HTR-8/SVneo (cell line): ENCODE data around the gene PRSS21.

Source experiments
- DNase-seq: peaks from one replicate; pipeline ENCODE4 v3.0.0; 2011; ENCODE audit warnings: low spot score, mixed read lengths; ENCODE audit not compliant: insufficient read length
- FAIRE-seq: peaks from 2 replicates; lab custom pipeline; 2011; peaks lifted over from hg19 to GRCh38; lab: Jason Lieb, UNC

Gene PRSS21

DNA sequence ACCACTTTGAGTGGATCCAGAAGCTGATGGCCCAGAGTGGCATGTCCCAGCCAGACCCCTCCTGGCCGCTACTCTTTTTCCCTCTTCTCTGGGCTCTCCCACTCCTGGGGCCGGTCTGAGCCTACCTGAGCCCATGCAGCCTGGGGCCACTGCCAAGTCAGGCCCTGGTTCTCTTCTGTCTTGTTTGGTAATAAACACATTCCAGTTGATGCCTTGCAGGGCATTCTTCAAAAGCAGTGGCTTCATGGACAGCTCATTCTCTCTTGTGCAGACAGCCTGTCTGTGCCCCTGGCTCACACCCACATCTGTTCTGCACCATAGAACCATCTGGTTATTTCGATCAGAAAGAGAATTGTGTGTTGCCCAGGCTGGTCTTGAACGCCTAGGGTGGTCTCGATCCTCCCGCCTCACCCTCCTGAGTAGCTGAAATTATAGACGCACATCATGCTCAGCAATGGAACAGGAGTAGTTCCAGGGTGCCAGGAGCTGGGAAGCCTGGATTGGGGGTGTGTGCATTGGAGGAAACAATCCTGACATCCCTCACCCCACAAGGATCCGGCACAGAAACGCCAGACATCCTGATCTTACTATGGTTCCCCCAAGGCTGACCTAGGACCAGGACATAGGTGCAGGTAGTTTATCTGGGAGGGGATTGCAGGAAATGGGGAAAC is 4.6 kb downstream of the PRSS21 start:
- FAIRE-seq = no peak

DNA sequence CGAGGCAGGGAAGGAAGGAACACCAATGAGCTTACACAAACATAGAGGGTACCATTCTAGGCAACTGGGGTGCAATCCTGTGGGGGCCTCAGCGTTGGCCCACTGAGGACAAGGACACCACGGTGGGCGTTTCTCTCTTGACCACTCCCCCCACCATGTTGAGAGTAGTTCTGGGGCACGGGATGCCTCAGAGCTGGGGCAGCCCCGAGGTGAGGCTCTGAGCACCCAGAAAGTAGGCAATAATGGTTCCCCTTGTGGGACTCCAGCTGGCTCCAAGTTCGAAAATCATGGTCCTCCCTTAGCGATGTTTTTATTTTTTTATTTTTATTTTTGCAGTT is 5.1 kb downstream of the PRSS21 start:
- DNase-seq (no peak), FAIRE-seq (no peak)

More for the DNA sequence above, 4.6 kb downstream of the PRSS21 start:
- DNase-seq = no peak

DNA sequence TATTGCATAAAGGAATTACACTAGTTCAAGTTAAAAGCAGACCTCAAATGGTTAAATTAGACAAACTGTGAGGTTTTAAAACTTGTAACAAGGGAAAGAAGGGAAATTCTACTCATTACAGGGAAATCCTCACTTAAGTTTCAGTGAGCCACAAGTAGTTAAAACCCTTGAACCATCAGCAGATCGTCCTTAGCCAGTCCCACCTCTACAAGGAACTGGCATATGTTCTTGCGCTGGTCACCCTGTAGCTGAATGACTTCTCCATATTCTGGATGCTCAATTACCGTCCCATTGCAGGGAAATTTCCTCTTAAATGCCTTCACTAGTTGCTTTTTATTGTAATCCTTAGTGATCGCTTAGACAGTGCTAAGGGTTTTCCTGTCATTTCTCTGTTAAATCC is 5.5 kb downstream of the PRSS21 start:
- DNase-seq (no peak), FAIRE-seq (no peak)

DNA sequence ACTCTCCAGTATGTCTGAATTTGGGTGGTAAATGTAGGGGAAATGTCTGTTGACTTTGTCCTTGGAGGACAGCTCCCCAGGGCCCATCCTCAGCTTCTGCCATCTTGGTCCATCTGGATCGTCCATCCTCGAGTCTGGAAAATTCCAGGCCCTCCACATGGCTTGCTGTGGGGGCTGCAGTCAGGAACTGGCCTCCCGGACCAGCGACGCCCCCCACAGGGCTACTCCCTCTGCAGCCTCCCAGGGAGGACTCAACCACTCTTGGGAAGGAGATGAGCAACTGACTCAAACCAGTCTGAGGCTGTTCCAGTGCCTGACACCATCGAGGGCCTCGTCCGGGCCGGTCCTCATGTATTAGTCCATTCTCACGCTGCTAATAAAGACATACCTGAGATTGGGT is 7.6 kb downstream of the PRSS21 start:
- DNase-seq (no peak), FAIRE-seq (no peak)

DNA sequence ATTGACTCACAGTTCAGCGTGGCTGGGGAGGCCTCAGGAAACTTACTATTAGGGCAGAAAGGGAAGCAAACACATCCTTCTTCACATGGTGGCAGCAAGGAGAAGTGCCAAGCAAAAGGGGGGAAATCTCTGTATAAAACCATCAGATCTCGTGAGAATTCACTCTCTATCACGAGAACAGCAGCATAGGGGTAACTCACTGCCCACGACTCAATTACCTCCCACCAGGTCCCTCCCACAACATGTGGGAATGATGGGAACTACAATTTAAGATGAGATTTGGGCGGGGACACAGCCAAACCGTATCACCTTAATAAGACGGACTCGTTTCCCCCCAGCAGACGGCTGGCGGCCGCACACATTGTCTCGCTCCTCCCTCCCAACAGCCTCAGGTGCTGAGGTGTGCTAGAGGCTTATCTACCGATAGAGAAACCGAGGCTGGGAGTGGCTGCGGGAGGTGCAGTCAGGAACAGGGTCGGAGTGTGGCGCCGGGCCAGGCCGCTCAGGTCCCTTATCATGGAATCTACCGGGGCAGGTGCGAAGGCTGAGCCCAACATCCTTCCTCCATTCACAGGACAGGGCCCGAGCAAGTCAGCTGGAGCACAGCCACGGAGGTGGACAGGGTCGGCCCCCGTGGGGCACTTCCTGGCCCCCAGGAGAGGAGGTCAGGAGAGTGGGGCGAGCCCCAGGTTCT is 8.2 kb downstream of the PRSS21 start:
- DNase-seq (no peak), FAIRE-seq (no peak)

DNA sequence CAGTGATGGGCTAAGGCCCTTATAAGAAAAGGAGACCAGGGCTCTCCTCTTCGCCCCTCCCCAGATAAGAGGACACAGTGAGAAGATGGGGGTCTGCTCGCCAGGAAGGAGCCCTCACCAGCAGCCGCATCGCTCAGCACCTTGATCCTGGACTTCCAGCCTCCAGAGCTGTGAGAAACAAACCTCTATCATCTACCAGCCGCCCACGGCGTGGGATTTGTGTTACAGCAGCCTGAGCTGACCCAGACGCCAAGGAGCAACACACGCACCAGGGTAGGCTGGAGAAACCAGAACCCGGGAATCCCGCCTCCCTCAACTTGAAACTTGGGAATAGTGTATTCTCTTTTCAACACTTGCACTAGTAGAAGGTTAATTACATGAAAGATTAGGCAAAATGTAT is 8.9 kb downstream of the PRSS21 start:
- DNase-seq (no peak), FAIRE-seq (no peak)

DNA sequence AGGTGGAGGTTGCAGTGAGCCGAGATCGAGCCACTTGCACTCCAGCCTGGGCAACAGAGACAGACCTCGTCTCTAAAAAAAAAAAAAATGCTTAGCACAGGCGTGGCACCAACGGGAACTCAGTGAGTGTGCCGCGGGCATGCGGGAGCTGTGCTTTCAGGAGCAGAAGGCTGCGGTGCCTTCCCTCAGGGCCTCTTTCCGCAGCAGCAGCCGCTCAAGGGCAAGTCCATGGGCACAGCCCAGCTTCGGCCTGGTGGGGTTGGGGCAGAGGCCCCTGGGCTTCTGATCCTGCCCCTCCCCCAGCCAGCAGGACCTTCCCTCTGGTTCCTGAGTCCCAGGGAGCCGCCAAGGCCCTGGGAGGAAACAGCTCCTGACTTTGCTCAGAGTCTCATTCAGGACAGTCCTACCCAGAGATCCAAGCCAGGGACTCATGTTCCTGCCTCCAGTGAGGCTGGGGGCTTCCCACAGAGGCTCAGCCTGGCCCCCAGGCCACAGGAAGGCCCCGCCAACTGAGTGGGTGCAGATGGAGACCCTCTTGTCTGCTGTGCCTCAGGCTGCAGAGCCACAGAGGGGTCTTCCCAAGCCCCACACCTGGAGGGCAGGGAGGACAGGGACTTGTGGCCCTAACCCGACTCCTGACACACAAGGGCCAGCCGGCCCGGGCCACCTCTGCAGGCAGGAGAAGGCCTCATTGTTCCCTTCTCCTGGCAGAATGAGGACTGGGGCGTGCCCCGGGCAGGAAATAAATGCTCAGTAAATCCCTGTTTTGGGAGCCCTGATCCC is 9.7 kb downstream of the PRSS21 start:
- DNase-seq (no peak), FAIRE-seq (no peak)

DNA sequence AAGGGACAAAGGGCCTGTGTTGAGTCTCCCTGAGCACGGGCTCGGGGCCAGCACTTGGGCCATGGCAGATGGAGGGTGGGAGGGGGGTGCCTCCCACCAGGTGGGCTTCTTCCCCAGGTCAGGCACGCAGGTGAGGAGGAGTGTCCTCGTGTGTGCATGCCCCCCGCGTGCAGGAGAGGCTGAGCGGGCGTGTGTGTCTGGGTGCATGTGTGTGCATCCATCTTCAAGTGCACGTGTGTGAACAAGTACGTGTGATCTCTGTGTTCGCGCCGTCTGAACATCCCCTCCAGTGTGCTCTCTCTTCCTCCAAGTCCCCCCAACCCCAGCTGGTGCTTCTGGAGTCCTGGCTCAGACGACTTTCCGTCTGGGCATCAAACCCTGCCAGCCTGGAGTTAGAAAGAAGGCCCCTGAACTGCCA is 10.3 kb downstream of the PRSS21 start:
- DNase-seq = no peak
- no peak for FAIRE-seq

DNA sequence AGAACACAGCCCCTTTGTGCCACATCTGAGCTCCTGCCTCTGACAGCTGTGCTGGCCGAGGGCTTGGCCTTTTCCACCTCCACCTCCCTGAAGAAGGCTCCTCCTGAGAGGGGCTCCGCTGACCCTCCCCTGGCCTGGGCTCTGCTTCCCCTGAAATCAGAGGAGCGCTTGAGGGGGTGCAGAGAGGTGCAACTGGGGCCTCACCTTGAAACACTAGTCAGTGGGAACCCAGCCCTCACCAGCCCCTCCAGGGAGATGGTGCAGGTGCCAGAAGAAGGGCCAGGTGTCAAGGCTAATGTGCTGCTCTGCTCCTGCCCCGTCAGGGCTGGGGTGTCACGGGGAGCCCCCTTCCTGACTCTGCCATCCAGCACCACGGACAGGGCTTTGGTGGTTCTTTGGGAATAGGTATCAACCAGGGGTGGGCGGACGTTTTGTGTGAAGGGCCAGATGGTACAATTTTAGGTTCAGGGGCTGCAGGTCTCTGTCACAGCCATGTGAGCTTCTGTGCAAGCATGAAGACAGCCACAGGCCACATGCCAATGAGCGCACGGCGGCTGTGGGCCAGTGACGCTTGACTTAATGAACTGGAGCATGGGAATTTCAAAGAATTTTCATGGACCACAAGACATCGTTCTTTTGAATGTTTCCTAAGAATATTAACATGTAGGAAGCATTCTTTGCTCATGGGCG is 10.9 kb downstream of the PRSS21 start:
- no peak for DNase-seq
- FAIRE-seq = no peak

DNA sequence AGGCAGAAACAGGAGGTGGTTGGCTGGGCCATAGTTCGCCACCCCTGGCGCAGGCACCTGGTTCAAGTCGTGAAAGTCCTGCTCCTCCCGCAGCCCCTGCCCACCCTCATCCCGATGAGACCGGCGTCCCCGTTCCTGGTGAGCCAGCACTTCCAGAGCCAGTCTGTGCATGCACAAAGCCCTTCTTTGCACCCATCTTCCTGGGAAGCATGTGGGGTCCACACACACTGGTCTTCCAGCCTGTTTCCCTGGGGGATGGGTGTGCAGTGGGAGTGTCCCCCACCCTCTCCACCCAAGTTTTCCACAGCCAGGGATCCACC is 11.4 kb downstream of the PRSS21 start:
- no peak for DNase-seq
- no peak for FAIRE-seq

DNA sequence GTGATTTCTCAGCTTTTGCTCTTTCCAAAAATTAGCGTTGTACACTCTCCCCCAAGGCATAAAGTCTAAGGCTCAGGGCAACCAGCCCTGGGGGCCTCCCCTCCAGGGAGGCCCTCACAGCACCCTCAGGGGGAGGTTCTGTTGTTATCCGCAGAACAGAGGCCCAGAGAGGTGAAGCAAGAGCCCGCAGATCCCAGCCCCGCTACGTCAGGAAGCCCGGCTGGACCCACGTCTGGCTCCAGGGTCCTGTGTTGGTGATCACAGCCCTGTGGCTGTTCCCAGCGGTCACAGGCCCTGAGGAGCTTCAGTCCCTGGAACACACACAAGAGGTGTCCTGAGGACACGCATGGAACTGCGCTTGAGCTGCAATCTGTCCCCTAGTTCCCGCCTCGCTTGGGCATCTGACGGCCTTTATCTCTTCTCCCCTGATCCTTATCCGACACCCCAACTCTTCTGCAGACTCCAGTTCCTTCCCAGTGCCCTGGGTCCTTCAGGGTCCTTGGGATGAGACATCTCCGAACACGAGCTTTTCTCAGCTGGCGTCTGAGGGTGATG is 11.9 kb downstream of the PRSS21 start:
- DNase-seq (no peak), FAIRE-seq (no peak)

DNA sequence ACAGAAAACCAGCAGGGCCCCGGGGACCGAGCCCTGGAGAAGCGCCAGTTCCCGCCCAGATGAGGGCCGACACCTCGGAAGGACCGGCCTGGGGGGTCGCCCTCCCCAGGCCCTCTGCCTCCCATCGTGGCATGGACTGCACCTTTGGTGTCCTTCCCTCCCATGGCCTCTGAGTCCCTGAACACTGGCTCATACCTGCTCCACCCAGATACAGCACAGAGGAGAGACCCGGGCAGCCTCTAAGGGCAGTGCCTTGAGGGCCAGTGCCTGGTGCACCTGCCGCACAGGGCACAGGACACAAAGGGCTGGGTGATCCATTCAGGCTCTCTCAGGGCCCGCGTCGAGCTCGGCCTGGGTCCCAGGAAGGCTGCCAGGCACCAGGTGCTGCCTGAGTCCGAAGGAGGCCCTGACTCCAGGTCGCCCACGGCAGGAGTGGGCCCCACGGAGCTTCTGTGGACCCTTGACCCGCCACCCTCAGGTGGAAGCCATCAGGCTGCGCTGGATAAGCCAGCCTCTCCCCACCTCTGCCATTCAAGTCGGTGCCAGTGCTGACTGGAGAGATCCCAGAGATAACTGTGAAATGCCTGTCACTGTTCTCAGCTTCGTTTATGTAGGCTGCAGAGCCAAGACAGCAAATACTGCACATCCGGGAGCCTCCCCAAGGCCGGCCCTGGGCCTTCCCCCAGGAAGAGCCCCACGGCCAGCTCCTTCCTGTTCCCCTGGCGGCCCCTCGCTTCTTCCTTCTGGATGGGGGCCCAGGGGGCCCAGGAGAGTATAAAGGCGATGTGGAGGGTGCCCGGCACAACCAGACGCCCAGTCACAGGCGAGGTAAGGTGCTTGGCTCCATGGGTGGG is 12.7 kb downstream of the PRSS21 start, which contains the start of gene ZG16B:
TSS of gene ZG16B (plus strand) at position 803 of the 854 bp plus-strand sequence. CDS start 139 bp downstream, outside the sequence.
- no peak for DNase-seq
- no peak for FAIRE-seq

DNA sequence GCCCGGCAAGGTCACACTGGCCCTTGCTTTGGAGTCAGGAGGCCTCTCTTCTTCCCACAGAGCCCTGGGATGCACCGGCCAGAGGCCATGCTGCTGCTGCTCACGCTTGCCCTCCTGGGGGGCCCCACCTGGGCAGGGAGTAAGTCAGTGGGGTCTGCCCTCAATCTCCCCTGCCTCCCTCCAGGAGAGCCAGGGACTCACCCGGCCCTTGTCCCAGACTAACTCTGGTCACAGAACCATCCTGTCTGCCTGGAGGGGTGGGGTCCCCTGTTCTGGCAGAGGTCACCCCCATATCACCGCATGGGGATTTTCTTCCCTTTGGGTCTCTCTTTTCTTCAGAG is 13.3 kb downstream of the PRSS21 start:
- FAIRE-seq (no peak), DNase-seq (no peak)

DNA sequence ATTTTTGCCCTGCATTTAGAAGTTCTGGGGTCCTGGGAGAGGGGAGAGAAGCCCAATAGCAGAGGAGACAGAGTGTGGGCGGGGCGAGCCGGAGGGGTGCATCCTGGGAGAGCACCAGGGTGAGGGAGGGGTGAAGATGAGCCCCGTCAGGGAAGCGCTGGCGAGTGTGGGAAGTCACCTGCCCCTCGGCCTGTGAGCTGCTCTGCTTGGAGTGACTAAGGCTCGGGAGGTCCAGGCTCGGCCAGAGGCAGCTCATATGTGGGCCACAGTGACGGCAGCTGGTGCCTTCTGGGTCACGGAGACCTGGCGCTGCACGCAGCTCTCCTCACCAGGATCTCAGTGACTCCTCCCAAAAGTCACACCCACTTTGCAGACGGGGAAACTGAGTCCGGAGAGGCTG is 14.2 kb downstream of the PRSS21 start:
- FAIRE-seq (no peak), DNase-seq (no peak)

DNA sequence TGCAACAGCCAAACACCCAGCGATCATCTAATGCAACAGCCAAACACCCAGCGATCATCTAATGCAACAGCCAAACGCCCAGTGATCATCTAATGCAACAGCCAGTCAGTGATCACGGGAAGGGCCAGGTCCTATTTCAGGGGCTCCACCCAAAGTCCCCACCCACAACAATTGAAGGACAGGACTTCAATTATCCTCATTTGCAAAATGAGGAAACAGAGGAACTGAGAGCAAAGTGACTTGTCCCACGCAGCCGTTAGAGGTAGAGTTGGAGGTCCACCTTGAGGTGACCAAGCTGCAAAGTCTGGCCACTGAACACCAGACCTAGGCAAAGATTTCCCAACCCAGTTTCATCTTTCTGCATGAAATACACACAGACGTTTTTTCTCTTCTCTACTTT is 16.7 kb downstream of the PRSS21 start:
- DNase-seq (no peak), FAIRE-seq (no peak)

DNA sequence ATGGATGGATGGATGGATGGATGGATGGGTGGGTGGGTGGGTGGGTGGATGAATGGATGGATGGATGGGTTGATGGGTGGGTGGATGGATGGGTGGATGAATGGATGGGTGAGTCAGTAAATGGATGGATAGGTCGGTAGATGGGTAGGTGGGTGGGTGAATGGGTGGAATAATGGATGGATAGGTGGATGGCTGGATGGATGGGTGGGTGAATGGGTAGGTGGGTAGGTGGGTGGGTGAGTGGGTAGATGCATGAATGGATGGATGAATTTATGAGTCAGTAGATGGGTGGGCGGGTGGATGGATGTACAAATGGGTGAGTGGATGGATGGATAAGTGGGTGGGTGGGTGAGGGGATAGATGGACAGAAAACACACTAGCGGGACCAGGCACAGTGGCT is 17.9 kb downstream of the PRSS21 start:
- FAIRE-seq = peak; percentile 80
- DNase-seq = no peak

DNA sequence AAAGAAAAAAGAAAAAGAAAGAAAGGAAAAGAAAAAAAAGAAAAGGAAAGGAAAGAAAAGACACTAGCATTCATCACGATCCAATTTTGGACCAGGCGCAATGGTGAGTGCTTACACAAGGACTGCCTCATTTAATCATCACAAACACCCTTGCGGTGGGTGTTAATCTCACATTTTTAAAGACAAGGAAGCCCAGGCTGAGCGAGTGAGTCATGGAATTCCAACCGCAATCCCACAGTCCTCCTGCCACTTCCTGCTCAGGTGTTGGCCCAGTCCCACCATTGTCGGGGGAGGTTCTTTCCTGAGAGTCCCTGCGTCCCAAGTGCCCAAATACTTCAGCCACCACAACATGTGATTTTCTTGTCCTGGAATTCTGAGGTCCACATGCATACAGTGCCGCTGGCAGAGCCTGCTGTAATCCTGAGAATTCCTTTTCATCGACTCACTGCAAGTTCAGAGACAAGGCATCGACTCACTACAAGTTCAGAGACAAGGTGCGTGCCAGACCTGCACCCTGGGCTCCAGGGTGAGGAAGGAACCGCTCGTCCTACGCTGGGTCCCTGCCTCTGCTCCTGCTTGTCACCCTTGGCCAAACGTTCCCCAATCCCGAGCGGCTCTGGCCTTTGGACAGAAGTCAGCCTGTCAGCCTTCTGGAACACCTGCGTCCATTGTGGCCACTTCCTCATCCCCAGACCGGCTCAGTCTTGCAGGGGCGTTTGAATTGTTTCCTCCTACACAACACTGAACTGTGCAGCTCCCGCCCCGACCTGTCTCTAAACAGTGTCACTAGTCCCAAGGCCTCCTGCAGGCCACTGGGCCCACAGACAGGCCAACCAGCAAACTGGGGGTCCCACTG is 18.8 kb downstream of the PRSS21 start:
- DNase-seq (peak; percentile 92), FAIRE-seq (peak; percentile 98)

DNA sequence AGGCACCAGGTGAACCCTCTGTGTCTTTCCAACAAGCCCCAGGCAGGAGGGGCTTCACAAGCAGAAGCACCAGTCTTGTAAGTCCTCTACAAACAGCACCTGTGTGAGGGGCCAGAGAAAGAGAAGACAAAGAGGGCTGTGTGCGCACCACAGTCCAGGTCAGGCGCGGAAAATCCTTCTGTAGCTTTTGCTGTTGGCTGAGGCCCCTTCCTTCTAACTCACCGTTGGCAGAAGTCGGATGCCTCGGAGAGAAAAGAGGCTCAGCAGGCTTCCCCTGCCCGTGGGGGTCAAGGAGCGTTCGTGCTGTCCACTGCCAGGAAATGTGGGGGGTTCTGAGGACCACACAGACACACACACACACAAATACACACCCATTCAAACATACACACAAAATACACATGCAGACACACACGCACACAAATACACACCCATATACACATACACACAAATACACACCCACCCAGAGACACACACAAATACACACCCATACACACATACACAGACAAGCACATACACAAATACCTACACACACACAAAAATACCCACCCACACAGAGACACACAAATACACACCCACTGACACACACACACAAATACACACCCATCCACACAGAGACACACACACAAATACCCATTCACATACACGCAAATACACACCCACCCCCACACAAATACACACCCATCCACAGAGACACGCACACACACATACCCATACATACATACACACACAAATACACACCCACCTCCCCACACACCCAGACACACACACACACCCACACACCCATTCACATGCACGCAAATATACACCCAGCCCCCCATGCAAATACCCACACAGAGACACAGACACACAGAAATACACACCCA is 19.8 kb downstream of the PRSS21 start:
- no peak for FAIRE-seq

More for the DNA sequence above, 19.8 kb downstream of the PRSS21 start:
- no peak for DNase-seq
